GM23248 (cell line): ENCODE data around the gene CCDC78. TPM values are rescaled to one million over a fixed set of nuclear protein-coding genes. Genes with fewer than 3 reads are reported as not detected.

Experiments used
- DNase-seq: peaks from one replicate; pipeline ENCODE4 v3.0.0-alpha.2; 2015
- H2AFZ ChIP-seq: fragments of 200-600 bp; sonication (generic); 2 replicates; pipeline ENCODE4 v1.6.1; 2016; ENCODE audit warnings: antibody characterized with exemption
- H3F3A ChIP-seq: fragments of 200-600 bp; sonication (generic); 2 replicates; pipeline ENCODE4 v1.6.1; 2016; ENCODE audit warnings: mild to moderate bottlenecking, antibody characterized with exemption, mixed run types; ENCODE audit not compliant: insufficient read depth
- H3K27ac ChIP-seq: fragments of 200-600 bp; sonication (generic); 2 replicates; pipeline ENCODE4 v1.5.1; 2016; ENCODE audit warnings: mild to moderate bottlenecking
- H3K27me3 ChIP-seq: fragments of 200-600 bp; sonication (generic); replicated peaks from 2 replicates; pipeline ENCODE4 v1.6.1; 2016; ENCODE audit warnings: mild to moderate bottlenecking; ENCODE audit not compliant: insufficient read depth
- H3K36me3 ChIP-seq: fragments of 200-600 bp; sonication (generic); 2 replicates; pipeline ENCODE4 v1.6.1; 2016; ENCODE audit warnings: low read depth, mild to moderate bottlenecking
- H3K4me1 ChIP-seq: fragments of 200-600 bp; sonication (generic); 2 replicates; pipeline ENCODE4 v1.6.1; 2016; ENCODE audit warnings: mild to moderate bottlenecking; ENCODE audit not compliant: insufficient read depth
- H3K4me2 ChIP-seq: fragments of 200-600 bp; sonication (generic); one replicate; pipeline ENCODE4 v1.6.1; 2016; ENCODE audit warnings: mild to moderate bottlenecking; ENCODE audit not compliant: unreplicated experiment
- H3K4me3 ChIP-seq: fragments of 200-600 bp; sonication (generic); 2 replicates; pipeline ENCODE4 v1.5.1; 2016; ENCODE audit warnings: mild to moderate bottlenecking
- H3K79me2 ChIP-seq: fragments of 200-600 bp; sonication (generic); 2 replicates; pipeline ENCODE4 v1.6.1; 2016; ENCODE audit warnings: mild to moderate bottlenecking; ENCODE audit not compliant: insufficient read depth
- H3K9ac ChIP-seq: fragments of 200-600 bp; sonication (generic); 2 replicates; pipeline ENCODE4 v1.6.1; 2016; ENCODE audit warnings: mild to moderate bottlenecking
- H3K9me2 ChIP-seq: fragments of 200-600 bp; sonication (generic); 2 replicates; pipeline ENCODE4 v1.6.1; 2016; ENCODE audit warnings: mixed run types, mild to moderate bottlenecking, moderate library complexity; ENCODE audit not compliant: insufficient read depth
- H3K9me3 ChIP-seq: fragments of 200-600 bp; sonication (generic); one replicate; pipeline ENCODE4 v1.6.1; 2017; ENCODE audit warnings: low read depth
- H4K20me1 ChIP-seq: fragments of 200-600 bp; sonication (generic); 2 replicates; pipeline ENCODE4 v1.6.0; 2016; ENCODE audit not compliant: insufficient read depth
- EZH2 ChIP-seq: fragments of 200-600 bp; sonication (generic); IDR thresholded peaks from 2 replicates; pipeline ENCODE4 v1.6.1; 2018; ENCODE audit warnings: antibody characterized with exemption, mild to moderate bottlenecking; ENCODE audit not compliant: insufficient read depth, poor library complexity, severe bottlenecking
- EZH2phosphoT487 ChIP-seq: fragments of 200-600 bp; sonication (generic); IDR thresholded peaks from 2 replicates; pipeline ENCODE4 v1.6.1; 2018; ENCODE audit warnings: antibody characterized with exemption, moderate library complexity, mild to moderate bottlenecking, low read depth; ENCODE audit not compliant: insufficient read depth
- WGBS, 2 experiments: methylation state at CpG; one replicate each; pipeline ENCODE4 v1.1.6; 2015 to 2017; ENCODE audit warnings: low lambda C conversion rate in 2 of 2, low coverage in 1 of 2; ENCODE audit errors: missing lambda C conversion rate in 2 of 2; 5-methylcytosine and 5-hydroxymethylcytosine counted together
- in situ Hi-C: fragments of 300-500 bp; cut with MboI; formaldehyde crosslinking; loops from 2 replicates; pipeline ENCODE4 v1.15.0; 2020
- polyA plus RNA-seq: library from polyadenylated mRNA; unstranded; fragments of >200 nt; fragmentation: Nextera tagmentation; extraction: Ambion mirVana; gene quantifications from 2 replicates; pipeline ENCODE4 v1.2.1, GENCODE V29; 2016
- total RNA-seq: library from RNA; depleted of rRNA; stranded (reverse); fragments of >200 nt; shearing (Covaris generic); gene quantifications from 2 replicates; pipeline ENCODE4 v1.2.3, GENCODE V29; 2014

CCDC78 gene
- total and polyA plus RNA-seq, 2 experiments from 2014 or later, result 0.78 to 9.5 TPM

DNA sequence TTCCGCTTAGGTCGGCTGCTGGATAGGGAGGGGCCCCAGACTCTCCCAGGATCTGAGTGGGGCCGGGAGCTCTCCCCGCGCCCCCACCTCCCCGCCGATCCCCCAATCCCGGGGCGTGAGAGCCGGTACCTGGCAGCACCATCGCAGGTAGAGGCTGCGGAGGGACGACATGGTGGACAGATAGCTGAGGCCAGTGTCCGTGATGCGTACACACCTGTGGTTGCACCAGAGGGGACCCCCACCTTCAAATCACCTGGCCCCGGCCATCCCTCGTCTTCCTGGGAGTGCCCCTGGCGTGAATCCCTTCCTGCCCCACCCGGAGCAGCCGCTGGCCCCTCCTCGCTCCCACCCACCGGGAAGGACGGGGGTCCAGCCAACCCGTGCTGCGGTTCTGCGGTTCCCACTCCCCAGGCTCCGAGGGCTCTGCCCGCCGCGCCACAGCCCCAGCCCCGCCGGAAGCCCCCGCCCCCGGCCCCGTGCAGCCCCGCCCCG, 31.3 kb downstream of the CCDC78 start:
- WGBS, 2 experiments, result 2 to 4% methylated on average over 13 to 27 of the region's 37 CpGs
- no peak overlapping the region for H2AFZ ChIP-seq
- H3K36me3 ChIP-seq, result no peaks in the 10 kb centered on the region
- H3K4me1 ChIP-seq, result peaks cover 3% of the 10 kb centered on the region; the same call in 1 of the 2 replicates
- H3K27ac ChIP-seq, result no peak overlapping the region
- DNase-seq, result no peak
- H3K9me3 ChIP-seq, result no peaks in the 10 kb centered on the region
- no peak overlapping the region for H3K9ac ChIP-seq
- peaks cover 19% of the 10 kb centered on the region for H3K27me3 ChIP-seq
- no peaks in the 10 kb centered on the region for H4K20me1 ChIP-seq
- H3K9me2 ChIP-seq, result no peaks in the 10 kb centered on the region
- TF ChIP-seq EZH2 (no peak), EZH2phosphoT487 (no peak; the same call in 1 of the 2 replicates)
- no peak overlapping the region for H3K4me3 ChIP-seq
- no peaks in the 10 kb centered on the region for H3F3A ChIP-seq
- H3K79me2 ChIP-seq, result no peaks in the 10 kb centered on the region
- no peak overlapping the region for H3K4me2 ChIP-seq
- in situ Hi-C loops, result no loop called here

DNA sequence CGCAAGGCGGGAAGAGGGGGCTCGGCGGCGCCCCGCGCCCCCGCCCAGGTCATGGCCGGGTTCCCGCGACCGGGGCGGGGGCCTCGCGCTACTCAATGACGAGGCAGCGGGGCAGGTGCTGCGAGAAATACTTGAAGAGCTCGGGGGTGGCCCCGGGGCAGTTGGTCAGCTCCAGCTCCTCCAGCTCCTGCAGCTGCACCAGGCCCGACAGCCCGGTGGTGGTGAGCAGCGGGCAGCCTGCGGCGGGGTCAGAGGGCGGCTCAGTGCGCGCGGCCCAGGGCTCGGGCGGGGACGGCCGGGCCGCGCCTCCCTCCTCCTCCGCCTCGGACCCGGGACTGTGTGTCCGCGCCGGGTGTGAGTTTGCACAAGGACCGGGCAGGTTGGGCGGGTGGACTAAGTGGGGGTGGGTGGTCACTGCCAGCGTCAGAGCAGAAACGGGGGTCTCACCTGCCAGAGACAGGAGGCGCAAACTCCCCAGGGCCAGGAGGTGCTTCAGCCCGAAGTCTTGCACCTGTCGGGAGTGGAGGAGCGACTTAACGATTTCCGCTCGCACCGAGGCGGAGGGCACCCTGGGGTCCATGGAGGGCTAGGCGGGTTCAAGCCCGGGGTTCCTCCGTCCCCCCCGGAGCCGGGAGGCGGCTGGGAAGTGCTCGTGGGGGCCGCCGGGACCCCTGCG, 31.9 kb downstream of the CCDC78 start:
- Histone ChIP-seq H4K20me1 (no peaks in the 10 kb centered on the region), H3K9me3 (no peaks in the 10 kb centered on the region), H3F3A (no peaks in the 10 kb centered on the region), H3K27ac (no peak overlapping the region), H3K4me2 (no peak overlapping the region), H2AFZ (no peak overlapping the region), H3K4me3 (no peak overlapping the region), H3K9me2 (no peaks in the 10 kb centered on the region), H3K9ac (no peak overlapping the region), H3K36me3 (no peaks in the 10 kb centered on the region), H3K4me1 (peaks cover 7% of the 10 kb centered on the region; the same call in 1 of the 2 replicates), H3K79me2 (peaks cover 6% of the 10 kb centered on the region), H3K27me3 (peaks cover 19% of the 10 kb centered on the region)
- TF ChIP-seq EZH2phosphoT487 (no peak; the same call in 1 of the 2 replicates), EZH2 (peak; percentile 80)
- in situ Hi-C loops, result no loop called here
- no peak for DNase-seq
- WGBS, 2 experiments, result 1 to 3% methylated on average over 23 to 53 of the region's 64 CpGs

DNA sequence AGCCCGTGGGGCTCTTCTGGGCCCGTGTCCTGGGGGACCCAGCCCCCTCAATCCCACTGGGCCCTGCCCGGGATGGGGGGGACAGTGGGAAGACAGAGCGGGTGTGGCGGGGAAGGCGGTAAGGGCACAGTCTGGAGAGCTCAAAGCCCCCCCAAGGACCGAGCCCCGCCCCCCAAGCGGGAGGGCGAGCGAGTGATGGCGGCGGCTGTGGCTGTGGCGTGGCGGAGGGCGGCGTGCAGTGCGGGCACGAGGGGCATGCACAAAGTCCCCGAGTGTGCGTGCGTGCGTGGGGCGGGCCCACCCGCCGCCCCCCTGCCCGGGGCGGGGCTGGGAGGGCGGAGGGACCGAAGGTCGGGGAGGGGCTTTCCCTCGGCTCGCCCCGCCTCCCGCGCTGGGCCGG, 32.5 kb downstream of the CCDC78 start:
- peaks cover 19% of the 10 kb centered on the region for H3K27me3 ChIP-seq
- H3K27ac ChIP-seq, result no peak overlapping the region
- no peak overlapping the region for H2AFZ ChIP-seq
- no peak overlapping the region for H3K9ac ChIP-seq
- TF ChIP-seq EZH2 (no peak), EZH2phosphoT487 (no peak)
- 13 to 17% methylated on average over 7 to 22 of the region's 37 CpGs for WGBS, 2 experiments
- H3K9me3 ChIP-seq, result no peaks in the 10 kb centered on the region
- no peaks in the 10 kb centered on the region for H3K36me3 ChIP-seq
- no peak overlapping the region for H3K4me3 ChIP-seq
- no peaks in the 10 kb centered on the region for H3F3A ChIP-seq
- no peaks in the 10 kb centered on the region for H3K9me2 ChIP-seq
- peaks cover 11% of the 10 kb centered on the region for H3K79me2 ChIP-seq
- in situ Hi-C loops, result no loop called here
- H4K20me1 ChIP-seq, result no peaks in the 10 kb centered on the region
- H3K4me1 ChIP-seq, result peaks cover 8% of the 10 kb centered on the region; the same call in 1 of the 2 replicates
- no peak overlapping the region for H3K4me2 ChIP-seq
- DNase-seq, result no peak

DNA sequence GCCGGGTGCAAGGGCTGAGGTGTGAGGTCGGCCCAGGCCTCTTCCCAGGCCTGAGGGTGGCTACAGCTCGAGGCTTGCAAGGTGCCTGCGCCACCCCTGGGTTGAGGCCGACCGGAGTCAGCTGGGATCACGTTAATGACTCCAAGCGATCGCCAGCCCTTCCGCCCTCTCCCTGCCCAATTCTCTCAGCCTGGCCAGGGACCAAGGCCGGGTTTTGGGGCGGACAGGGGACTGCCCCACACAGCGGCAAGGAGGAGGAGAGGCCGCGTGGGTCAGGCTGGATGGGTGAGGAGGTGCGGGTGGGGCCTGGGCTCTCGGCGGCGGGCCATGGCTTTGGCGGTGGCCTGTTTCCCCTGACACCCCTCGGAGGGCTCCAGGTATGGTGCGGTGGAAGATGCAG, 32.9 kb downstream of the CCDC78 start:
- no peak for DNase-seq
- Histone ChIP-seq H3K79me2 (peaks cover 15% of the 10 kb centered on the region), H3K9ac (no peak overlapping the region), H3K9me2 (no peaks in the 10 kb centered on the region), H4K20me1 (no peaks in the 10 kb centered on the region), H3K4me1 (peaks cover 8% of the 10 kb centered on the region; the same call in 1 of the 2 replicates), H3F3A (no peaks in the 10 kb centered on the region), H3K27me3 (peaks cover 19% of the 10 kb centered on the region), H3K27ac (no peak overlapping the region), H3K4me2 (no peak overlapping the region), H2AFZ (no peak overlapping the region), H3K9me3 (no peaks in the 10 kb centered on the region), H3K36me3 (no peaks in the 10 kb centered on the region), H3K4me3 (no peak overlapping the region)
- in situ Hi-C loops, result no loop called here
- TF ChIP-seq EZH2phosphoT487 (no peak), EZH2 (no peak)
- WGBS, 2 experiments, result 50 to 55% methylated on average over 17 to 21 of the region's 22 CpGs
